ENCODE data around the gene EHBP1L1. TPM values are rescaled to one million over a fixed set of nuclear protein-coding genes. Genes with fewer than 3 reads are reported as not detected.
A peak's percentile ranks its signal among the peaks of the same experiment; 100 is the strongest.

The EHBP1L1 gene
- total and polyA plus RNA-seq, 2 of the 13 experiments (the other 11 are each of a cell fraction or from before 2014, with no cell fraction given) = 8.3 to 10.6 TPM

GRCh38 chr11:65551572-65552387 is 24.1 kb upstream of the EHBP1L1 start (continued):
- TF ChIP-seq REST (IDR thresholded peaks at IDR 0.05; ENCODE audit: borderline replicate concordance in 1 of 2, low read depth in 1 of 2, low read length in 2 of 2) (no peak), ZNF225 (CRISPR knock-in tag; IDR thresholded peaks at IDR 0.05) (no peak), CCDC6 (CRISPR knock-in tag; IDR thresholded peaks at IDR 0.05) (no peak), TFAP4 (IDR thresholded peaks at IDR 0.05; ENCODE audit: borderline replicate concordance, low read depth) (peak; percentile 4; the same call in 1 of the 2 replicates), ZNF205 (CRISPR knock-in tag; IDR thresholded peaks at IDR 0.05) (0 out of 2 replicates have a peak, but pooled peaks have one; percentile 33), KAT8 (CRISPR knock-in tag; IDR thresholded peaks at IDR 0.05) (0 out of 2 replicates have a peak, but pooled peaks have one; percentile 24), HMG20A (CRISPR knock-in tag; IDR thresholded peaks at IDR 0.05; ENCODE audit: borderline replicate concordance) (0 out of 2 replicates have a peak, but pooled peaks have one; percentile 23), FOXA1 (IDR thresholded peaks at IDR 0.05) (no peak), FOXA1 (CRISPR knock-in tag; IDR thresholded peaks at IDR 0.05) (peak; percentile 42), HOXA5 (CRISPR knock-in tag; IDR thresholded peaks at IDR 0.05) (no peak), ZNF768 (CRISPR knock-in tag; IDR thresholded peaks at IDR 0.05) (peak; percentile 47; the same call in 1 of the 2 replicates), ZBTB21 (CRISPR knock-in tag; IDR thresholded peaks at IDR 0.05) (no peak), SALL1 (CRISPR knock-in tag; IDR thresholded peaks at IDR 0.05) (peak; percentile 53; the same call in 1 of the 2 replicates), GFI1 (CRISPR knock-in tag; IDR thresholded peaks at IDR 0.05; ENCODE audit: borderline replicate concordance) (peak; percentile 41; the same call in 1 of the 2 replicates), ZZZ3 (CRISPR knock-in tag; IDR thresholded peaks at IDR 0.05; ENCODE audit: borderline replicate concordance) (0 out of 2 replicates have a peak, but pooled peaks have one; percentile 20), ZBTB38 (CRISPR knock-in tag; IDR thresholded peaks at IDR 0.05) (peak; percentile 100), SCMH1 (CRISPR knock-in tag; IDR thresholded peaks at IDR 0.05; ENCODE audit: borderline replicate concordance) (no peak), ZFP90 (CRISPR knock-in tag; IDR thresholded peaks at IDR 0.05; ENCODE audit: borderline replicate concordance) (peak; percentile 62; the same call in 1 of the 2 replicates), NFKB2 (CRISPR knock-in tag; IDR thresholded peaks at IDR 0.05; ENCODE audit: borderline replicate concordance) (0 out of 2 replicates have a peak, but pooled peaks have one; percentile 31)
- TF ChIP-seq, protein P1, sequence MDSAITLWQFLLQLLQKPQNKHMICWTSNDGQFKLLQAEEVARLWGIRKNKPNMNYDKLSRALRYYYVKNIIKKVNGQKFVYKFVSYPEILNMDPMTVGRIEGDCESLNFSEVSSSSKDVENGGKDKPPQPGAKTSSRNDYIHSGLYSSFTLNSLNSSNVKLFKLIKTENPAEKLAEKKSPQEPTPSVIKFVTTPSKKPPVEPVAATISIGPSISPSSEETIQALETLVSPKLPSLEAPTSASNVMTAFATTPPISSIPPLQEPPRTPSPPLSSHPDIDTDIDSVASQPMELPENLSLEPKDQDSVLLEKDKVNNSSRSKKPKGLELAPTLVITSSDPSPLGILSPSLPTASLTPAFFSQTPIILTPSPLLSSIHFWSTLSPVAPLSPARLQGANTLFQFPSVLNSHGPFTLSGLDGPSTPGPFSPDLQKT (CRISPR knock-in tag; IDR thresholded peaks at IDR 0.05; ENCODE audit: borderline replicate concordance) = no peak
- TF ChIP-seq, protein P2, sequence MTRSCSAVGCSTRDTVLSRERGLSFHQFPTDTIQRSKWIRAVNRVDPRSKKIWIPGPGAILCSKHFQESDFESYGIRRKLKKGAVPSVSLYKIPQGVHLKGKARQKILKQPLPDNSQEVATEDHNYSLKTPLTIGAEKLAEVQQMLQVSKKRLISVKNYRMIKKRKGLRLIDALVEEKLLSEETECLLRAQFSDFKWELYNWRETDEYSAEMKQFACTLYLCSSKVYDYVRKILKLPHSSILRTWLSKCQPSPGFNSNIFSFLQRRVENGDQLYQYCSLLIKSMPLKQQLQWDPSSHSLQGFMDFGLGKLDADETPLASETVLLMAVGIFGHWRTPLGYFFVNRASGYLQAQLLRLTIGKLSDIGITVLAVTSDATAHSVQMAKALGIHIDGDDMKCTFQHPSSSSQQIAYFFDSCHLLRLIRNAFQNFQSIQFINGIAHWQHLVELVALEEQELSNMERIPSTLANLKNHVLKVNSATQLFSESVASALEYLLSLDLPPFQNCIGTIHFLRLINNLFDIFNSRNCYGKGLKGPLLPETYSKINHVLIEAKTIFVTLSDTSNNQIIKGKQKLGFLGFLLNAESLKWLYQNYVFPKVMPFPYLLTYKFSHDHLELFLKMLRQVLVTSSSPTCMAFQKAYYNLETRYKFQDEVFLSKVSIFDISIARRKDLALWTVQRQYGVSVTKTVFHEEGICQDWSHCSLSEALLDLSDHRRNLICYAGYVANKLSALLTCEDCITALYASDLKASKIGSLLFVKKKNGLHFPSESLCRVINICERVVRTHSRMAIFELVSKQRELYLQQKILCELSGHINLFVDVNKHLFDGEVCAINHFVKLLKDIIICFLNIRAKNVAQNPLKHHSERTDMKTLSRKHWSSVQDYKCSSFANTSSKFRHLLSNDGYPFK (CRISPR knock-in tag; IDR thresholded peaks at IDR 0.05; ENCODE audit: borderline replicate concordance) = no peak

Measured in HepG2 (cell line).